Measurements from ENCODE around the gene NOP9. TPM values are rescaled to one million over a fixed set of nuclear protein-coding genes. Genes with fewer than 3 reads are reported as not detected.

The NOP9 gene
- total and polyA plus RNA-seq, 2 donors = 12.8 to 18.0 TPM

DNA sequence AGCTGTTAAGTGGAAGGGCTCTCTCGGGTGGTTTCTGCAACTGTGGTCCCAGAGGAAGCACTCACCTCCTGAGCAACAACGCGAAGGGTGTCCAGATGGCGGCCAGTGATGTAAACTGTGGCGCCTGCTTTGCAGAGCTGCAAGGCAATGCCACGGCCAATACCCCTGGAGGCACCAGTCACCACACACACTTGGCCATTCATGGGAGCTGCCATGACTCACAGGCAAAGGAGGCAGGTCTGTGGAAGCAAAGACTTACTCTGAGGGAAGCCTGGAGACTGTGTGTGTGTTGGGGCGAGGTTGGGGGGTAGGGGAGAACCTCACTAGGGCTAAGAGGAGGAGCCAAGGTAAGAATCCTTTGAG is 777 bp upstream of the NOP9 start:
- Histone ChIP-seq H3K4me3 (ENCODE audit: low read depth, low read length) (peak overlapping the region; percentile 96), H3K27ac (ENCODE audit: low read depth) (no peak overlapping the region), H3K36me3 (ENCODE audit: insufficient read depth) (no peaks in the 10 kb centered on the region), H3K4me1 (ENCODE audit: insufficient read depth) (no peaks in the 10 kb centered on the region)
- 53% methylated on average over 7 of the region's 7 CpGs for WGBS
- DNase-seq (ENCODE audit: extremely low spot score) = no peak

DNA sequence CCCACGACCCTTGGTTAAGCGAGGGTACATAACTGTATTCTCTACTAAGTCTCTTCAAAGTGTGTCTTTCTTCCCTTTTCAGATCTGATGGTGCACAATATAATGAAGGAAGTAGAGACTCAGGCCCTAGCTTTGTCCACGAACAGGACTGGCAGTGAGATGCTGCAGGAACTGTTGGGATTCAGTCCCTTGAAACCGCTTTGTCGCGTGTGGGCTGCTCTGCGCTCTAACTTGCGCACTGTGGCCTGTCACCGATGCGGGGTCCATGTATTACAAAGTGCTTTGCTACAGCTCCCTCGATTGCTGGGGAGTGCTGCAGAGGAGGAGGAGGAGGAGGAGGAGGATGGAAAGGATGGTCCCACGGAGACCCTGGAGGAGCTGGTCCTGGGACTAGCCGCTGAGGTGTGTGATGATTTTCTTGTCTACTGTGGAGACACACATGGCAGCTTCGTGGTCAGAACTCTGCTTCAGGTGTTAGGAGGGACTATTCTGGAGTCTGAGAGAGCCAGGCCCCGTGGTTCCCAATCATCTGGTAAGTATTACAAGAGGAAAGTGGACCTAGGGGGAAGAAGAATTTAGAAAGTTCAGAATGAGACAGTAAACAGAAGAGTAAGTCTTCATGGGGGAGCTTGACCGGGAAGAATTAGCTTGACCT is 803 bp downstream of the NOP9 start:
- H3K4me3 ChIP-seq (ENCODE audit: low read depth, low read length) = peak overlapping the region; percentile 96
- DNase-seq (ENCODE audit: extremely low spot score) = no peak
- H3K36me3 ChIP-seq (ENCODE audit: insufficient read depth) = peaks cover 2% of the 10 kb centered on the region
- 32% methylated on average over 16 of the region's 16 CpGs for WGBS
- H3K4me1 ChIP-seq (ENCODE audit: insufficient read depth) = no peaks in the 10 kb centered on the region
- no peak overlapping the region for H3K27ac ChIP-seq (ENCODE audit: low read depth)

GRCh38 chr14:24304019-24304387 is 4.4 kb downstream of the NOP9 start:
- 97% methylated on average over 11 of the region's 11 CpGs for WGBS
- Histone ChIP-seq H3K36me3 (ENCODE audit: insufficient read depth) (peaks cover 2% of the 10 kb centered on the region), H3K4me3 (ENCODE audit: low read depth, low read length) (no peak overlapping the region), H3K4me1 (ENCODE audit: insufficient read depth) (no peaks in the 10 kb centered on the region), H3K27ac (ENCODE audit: low read depth) (no peak overlapping the region)
- DNase-seq (ENCODE audit: extremely low spot score) = no peak

DNA sequence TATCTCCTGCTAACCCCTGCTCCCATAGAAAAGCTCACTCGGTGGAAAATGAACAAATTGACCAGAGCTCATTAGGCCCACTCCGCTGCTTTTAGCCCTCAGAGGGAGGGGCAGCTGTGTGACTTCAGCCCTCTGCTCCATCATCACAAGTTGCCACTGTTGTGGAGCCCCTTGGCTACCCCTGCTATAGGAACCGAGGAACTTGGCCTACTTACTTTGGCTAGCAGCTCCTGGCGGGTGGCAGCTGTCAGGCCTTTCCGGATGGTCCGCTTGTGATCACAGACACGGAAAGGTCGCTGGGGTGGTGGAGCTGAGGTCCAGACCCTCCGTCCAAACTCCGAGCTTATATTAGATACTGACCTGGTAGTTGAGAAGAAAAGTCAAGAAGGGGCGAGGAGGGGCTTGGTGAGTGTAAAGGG is 7.5 kb downstream of the NOP9 start:
- no peak for DNase-seq (ENCODE audit: extremely low spot score)
- Histone ChIP-seq H3K36me3 (ENCODE audit: insufficient read depth) (peaks cover 2% of the 10 kb centered on the region), H3K27ac (ENCODE audit: low read depth) (no peak overlapping the region), H3K4me1 (ENCODE audit: insufficient read depth) (no peaks in the 10 kb centered on the region), H3K4me3 (ENCODE audit: low read depth, low read length) (no peak overlapping the region)
- WGBS = 81% methylated on average over 11 of the region's 11 CpGs

DNA sequence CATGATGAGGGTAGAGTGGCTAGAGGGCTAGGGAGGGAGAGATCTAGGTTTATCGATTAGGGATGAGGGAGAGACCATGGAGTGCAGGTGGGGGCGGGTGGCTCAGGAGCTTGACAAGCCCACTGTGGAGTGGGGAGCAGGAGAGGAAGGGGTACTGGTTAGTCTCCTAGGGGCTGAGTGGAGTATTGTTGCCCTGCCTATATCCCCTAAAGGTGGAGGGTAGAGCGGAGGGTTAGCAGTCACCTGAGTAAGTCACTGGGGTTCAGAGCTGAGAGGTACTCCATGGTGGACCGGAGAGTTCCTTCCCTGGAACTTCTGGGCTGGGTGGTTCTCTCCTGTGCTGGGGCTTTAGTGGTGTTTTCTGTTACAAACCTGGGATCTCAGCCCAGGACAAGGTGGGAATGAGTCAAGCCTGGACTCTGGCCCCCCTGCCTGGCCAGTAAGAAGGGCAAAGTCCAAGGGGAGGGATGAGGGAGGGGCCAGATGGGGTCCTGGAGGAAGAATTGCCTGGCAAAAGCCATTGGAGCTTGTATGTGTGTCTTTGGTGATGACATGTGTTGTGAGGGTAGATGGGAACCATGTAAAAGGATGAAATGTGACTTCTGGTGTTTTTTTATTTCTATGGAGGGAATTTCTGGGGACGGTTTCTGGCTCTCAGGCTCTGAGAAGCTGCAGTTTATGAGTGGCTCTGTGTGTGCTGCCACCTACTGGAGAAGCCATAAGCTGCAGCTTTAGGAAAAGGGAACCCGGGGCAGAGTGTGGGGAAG is 8.1 kb downstream of the NOP9 start, which contains the start of gene CIDEB:
TSS of gene CIDEB (minus strand) at position 403 of the 767 bp plus-strand sequence. CDS start at position 284, 119 bp downstream.
- whole genome bisulfite sequencing = 62% methylated on average over 6 of the region's 6 CpGs
- no peak within 1 kb of the TSS for H3K4me3 ChIP-seq (ENCODE audit: low read depth, low read length)
- no peaks in the 10 kb centered on the region for H3K4me1 ChIP-seq (ENCODE audit: insufficient read depth)
- H3K36me3 ChIP-seq (ENCODE audit: insufficient read depth) = peaks cover 2% of the 10 kb centered on the region
- DNase-seq (ENCODE audit: extremely low spot score) = no peak
- no peak within 1 kb of the TSS for H3K27ac ChIP-seq (ENCODE audit: low read depth)

DNA sequence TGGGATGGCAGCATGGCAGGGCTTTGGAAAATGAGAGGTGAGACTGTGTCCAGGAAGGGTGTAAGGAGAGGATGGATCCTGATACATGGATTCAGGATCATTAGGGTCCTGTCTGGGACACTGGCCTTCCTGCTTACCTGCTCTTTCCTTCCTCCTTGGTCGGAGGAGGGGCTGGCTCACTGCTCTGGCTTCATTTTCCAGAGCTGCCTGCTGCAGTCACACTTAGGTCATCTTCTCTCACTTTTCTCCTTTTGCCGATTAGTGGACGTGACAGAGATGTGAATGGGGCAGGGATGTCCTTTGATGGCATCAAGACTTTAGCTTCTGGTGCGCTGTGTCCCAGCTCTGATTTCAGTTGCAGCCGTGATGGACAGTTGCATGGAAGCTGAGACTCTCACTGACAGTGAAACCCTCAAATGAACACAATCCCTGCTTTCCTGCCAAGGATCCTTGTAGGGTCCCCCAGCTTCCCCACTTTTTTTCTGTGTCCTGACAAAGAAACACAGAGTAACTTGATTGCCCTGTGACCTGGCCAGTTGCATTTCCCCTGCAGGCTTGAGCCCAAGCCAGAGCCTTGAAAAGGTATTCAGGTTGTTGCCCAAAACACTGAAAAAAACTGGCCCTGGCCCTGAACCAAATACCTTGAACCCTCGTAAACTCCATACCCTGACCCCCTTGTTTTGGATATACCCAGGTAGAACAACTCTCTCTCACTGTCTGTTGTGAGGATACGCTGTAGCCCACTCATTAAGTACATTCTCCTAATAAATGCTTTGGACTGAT is 8.9 kb downstream of the NOP9 start:
- 91% methylated on average over 7 of the region's 7 CpGs for WGBS
- DNase-seq (ENCODE audit: extremely low spot score) = no peak
- Histone ChIP-seq H3K27ac (ENCODE audit: low read depth) (no peak overlapping the region), H3K4me1 (ENCODE audit: insufficient read depth) (no peaks in the 10 kb centered on the region), H3K36me3 (ENCODE audit: insufficient read depth) (peaks cover 2% of the 10 kb centered on the region), H3K4me3 (ENCODE audit: low read depth, low read length) (no peak overlapping the region)

- H3K4me1 ChIP-seq (ENCODE audit: insufficient read depth) = no peaks in the 10 kb centered on the region
- 64% methylated on average over 5 of the region's 5 CpGs for WGBS
These were observed 10.1 kb downstream of the NOP9 start, which contains the start of gene LTB4R2 for GRCh38 chr14:24309538-24310264. Gene LTB4R2, plus strand, starts transcription at chr14:24310140. Its CDS starts 525 bp downstream, at chr14:24310665.

DNA sequence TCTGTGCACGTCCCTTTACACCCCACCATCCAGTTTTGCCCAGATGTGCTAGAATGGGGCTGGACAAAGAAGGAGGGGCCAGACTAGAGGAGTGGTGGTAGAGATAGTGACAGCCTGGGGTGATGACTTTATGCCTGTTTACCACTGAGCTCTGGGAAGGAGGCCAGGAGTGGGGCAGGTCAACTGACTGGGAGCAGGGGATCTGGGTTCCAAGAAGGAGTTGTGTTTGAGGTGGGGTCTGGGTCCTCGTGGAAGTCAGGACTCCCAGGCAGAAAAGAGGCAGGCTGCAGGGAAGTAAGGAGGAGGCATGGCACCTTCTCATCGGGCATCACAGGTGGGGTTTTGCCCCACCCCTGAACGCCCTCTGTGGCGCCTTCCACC is 10.6 kb downstream of the NOP9 start:
- Histone ChIP-seq H3K27ac (ENCODE audit: low read depth) (no peak overlapping the region), H3K36me3 (ENCODE audit: insufficient read depth) (no peaks in the 10 kb centered on the region), H3K4me1 (ENCODE audit: insufficient read depth) (no peaks in the 10 kb centered on the region), H3K4me3 (ENCODE audit: low read depth, low read length) (peak overlapping the region; percentile 51)
- WGBS = 36% methylated on average over 5 of the region's 5 CpGs
- DNase-seq (ENCODE audit: extremely low spot score) = no peak

More at GRCh38 chr14:24309538-24310264, 10.1 kb downstream of the NOP9 start, which contains the start of gene LTB4R2:
- Histone ChIP-seq H3K36me3 (ENCODE audit: insufficient read depth) (no peaks in the 10 kb centered on the region), H3K27ac (ENCODE audit: low read depth) (peak within 1 kb of the TSS; percentile 66), H3K4me3 (ENCODE audit: low read depth, low read length) (peak within 1 kb of the TSS; percentile 51)
- DNase-seq (ENCODE audit: extremely low spot score) = no peak

GRCh38 chr14:24310646-24311604 is 11.3 kb downstream of the NOP9 start, which contains the start of gene LTB4R:
Gene LTB4R, plus strand, starts transcription at chr14:24311502. Its CDS starts 4,150 bp downstream, at chr14:24315652.
- peak within 1 kb of the TSS; percentile 51 for H3K4me3 ChIP-seq (ENCODE audit: low read depth, low read length)
- H3K27ac ChIP-seq (ENCODE audit: low read depth) = peak within 1 kb of the TSS; percentile 66
- no peaks in the 10 kb centered on the region for H3K4me1 ChIP-seq (ENCODE audit: insufficient read depth)
- H3K36me3 ChIP-seq (ENCODE audit: insufficient read depth) = no peaks in the 10 kb centered on the region
- 9% methylated on average over 99 of the region's 99 CpGs for WGBS
- no peak for DNase-seq (ENCODE audit: extremely low spot score)

DNA sequence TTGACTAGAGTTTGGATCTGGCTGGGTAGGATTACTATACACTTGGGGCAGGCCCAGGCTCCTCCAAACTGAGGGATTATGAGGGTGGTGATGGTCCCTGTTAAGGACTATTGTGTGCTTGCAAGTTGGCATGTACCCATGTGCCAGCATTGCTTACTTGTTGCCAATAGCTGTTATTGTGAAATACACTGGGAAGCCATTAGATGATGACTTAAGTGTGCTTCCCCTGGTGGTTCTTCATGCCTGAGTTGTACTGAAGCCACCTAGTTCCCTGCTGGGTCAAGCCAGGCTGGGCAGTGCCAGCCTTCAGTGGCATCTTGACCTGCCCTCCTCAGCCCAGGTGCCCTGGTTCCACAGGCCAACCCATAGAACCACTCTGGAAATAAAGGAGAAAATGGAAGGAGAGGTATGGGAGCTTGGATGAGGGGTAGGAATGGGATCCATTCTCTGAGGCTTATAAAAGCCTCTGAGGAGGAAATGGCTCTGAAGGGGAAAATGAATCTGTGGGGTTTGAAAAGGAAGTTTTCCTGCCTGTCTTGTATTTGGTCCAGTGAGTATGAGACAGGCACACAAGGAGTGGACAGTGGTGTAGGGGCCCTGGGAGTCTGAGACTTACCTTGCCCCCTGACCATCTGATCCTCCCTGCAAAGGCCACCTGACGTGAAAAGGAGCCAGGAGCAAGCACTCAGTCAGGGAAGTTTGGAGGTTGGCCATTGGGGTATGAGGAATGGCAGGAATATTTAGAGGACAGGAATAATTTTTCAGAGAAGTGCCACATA is 12.4 kb downstream of the NOP9 start:
- no peaks in the 10 kb centered on the region for H3K4me1 ChIP-seq (ENCODE audit: insufficient read depth)
- no peaks in the 10 kb centered on the region for H3K36me3 ChIP-seq (ENCODE audit: insufficient read depth)
- H3K4me3 ChIP-seq (ENCODE audit: low read depth, low read length) = no peak overlapping the region
- no peak overlapping the region for H3K27ac ChIP-seq (ENCODE audit: low read depth)
- DNase-seq (ENCODE audit: extremely low spot score) = no peak
- 94% methylated on average over 1 of the region's 1 CpG for WGBS

DNA sequence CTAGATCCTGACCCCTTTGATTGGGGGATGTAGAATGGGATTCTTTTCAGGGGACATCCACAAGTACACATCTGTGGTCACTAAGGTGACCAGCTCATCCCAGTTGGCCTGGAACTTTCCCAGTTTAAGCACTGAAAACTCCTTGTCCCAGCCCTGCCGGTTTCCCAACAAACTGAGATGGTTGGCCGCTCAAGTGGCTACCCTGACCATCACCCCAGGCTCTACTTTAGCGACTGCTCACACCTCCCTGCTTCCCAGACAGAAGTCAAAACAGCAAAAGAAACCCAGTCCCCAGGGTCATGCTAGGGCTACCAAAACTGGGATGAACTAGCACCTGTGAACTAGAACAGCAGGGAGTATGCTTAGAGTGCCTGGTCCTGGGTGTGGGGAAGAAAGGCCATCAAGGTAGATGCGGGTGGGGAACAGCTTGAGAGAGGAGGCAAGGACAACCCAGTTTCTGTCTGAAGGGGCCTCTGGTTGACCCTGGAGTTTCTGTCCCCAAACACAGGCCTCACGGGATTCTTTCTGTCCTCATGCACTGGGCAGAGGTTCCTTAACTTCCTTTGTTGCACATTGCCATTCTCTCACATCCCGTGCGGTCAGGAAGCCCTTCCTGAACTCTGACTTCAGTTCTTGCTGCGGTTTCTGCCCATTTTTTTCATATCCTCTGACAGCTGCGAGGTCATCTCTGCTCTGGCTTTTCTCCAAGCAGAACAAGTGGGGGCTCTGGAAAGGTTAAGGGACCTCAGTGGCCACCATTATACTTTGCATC is 13.3 kb downstream of the NOP9 start:
- H3K27ac ChIP-seq (ENCODE audit: low read depth) = no peak overlapping the region
- no peak for DNase-seq (ENCODE audit: extremely low spot score)
- no peak overlapping the region for H3K4me3 ChIP-seq (ENCODE audit: low read depth, low read length)
- 70% methylated on average over 9 of the region's 9 CpGs for WGBS
- no peaks in the 10 kb centered on the region for H3K4me1 ChIP-seq (ENCODE audit: insufficient read depth)
- H3K36me3 ChIP-seq (ENCODE audit: insufficient read depth) = no peaks in the 10 kb centered on the region
